ENCODE results near the gene DAW1. TPM values are rescaled to one million over a fixed set of nuclear protein-coding genes. Genes with fewer than 3 reads are reported as not detected.
"Not testable (repeated sequence)": the region's sequence is repeated elsewhere in the genome, so short reads cannot be mapped to it uniquely, and the experiment has no call there.

The DAW1 gene
- total RNA-seq, 2 donors from 2014 or later: not detected

GRCh38 chr2:227890495-227891079 is 19.2 kb downstream of the DAW1 start:
- intact Hi-C loops (cut with DNase I, micrococcal nuclease): no loop called here
- ATAC-seq (peak; percentile 63), DNase-seq (no peak)

GRCh38 chr2:227891673-227892072 is 20.2 kb downstream of the DAW1 start:
- intact Hi-C loops (cut with DNase I, micrococcal nuclease): no loop called here
- no peak for ATAC-seq
- DNase-seq: no peak

- no peak for ATAC-seq
- DNase-seq: no peak
- intact Hi-C loops (cut with DNase I, micrococcal nuclease): no loop called here
Observed at GRCh38 chr2:227903381-227903780, 31.9 kb downstream of the DAW1 start.

GRCh38 chr2:227906991-227907390 is 35.6 kb downstream of the DAW1 start:
- intact Hi-C loops (cut with DNase I, micrococcal nuclease): no loop called here
- DNase-seq: no peak
- no peak for ATAC-seq

- ATAC-seq (no peak), DNase-seq (no peak)
- intact Hi-C loops (cut with DNase I, micrococcal nuclease): no loop called here
Observed at GRCh38 chr2:227908266-227909054, 37.0 kb downstream of the DAW1 start.

- ATAC-seq: no peak
- intact Hi-C loops (cut with DNase I, micrococcal nuclease): no loop called here
- DNase-seq: no peak
Observed at GRCh38 chr2:227914362-227914761, 42.9 kb downstream of the DAW1 start.

GRCh38 chr2:227921648-227922047 is 50.2 kb downstream of the DAW1 start:
- intact Hi-C loops (cut with DNase I, micrococcal nuclease): no loop called here
- DNase-seq (peak in 1 of 2 donors; percentile 6), ATAC-seq (peak; percentile 98)

- ATAC-seq (no peak), DNase-seq (no peak)
- intact Hi-C loops (cut with DNase I, micrococcal nuclease): no loop called here
Observed at GRCh38 chr2:227932001-227932400, 60.6 kb downstream of the DAW1 start.

GRCh38 chr2:227932403-227932802 is 61.0 kb downstream of the DAW1 start:
- ATAC-seq (peak; percentile 61), DNase-seq (no peak)
- intact Hi-C loops (cut with DNase I, micrococcal nuclease): no loop called here

- DNase-seq (no peak), ATAC-seq (no peak)
- intact Hi-C loops (cut with DNase I, micrococcal nuclease): no loop called here
Observed at GRCh38 chr2:227933884-227934283, 62.5 kb downstream of the DAW1 start.

- intact Hi-C loops (cut with DNase I, micrococcal nuclease); DNase-seq; ATAC-seq: not testable (repeated sequence)
Observed at GRCh38 chr2:227936249-227936648, 64.8 kb downstream of the DAW1 start.

- DNase-seq (no peak), ATAC-seq (peak; percentile 52)
- intact Hi-C loops (cut with DNase I, micrococcal nuclease): no loop called here
Observed at GRCh38 chr2:227939271-227940027, 68.0 kb downstream of the DAW1 start.

GRCh38 chr2:227942021-227942420 is 70.6 kb downstream of the DAW1 start:
- DNase-seq (no peak), ATAC-seq (no peak)
- intact Hi-C loops (cut with DNase I, micrococcal nuclease): no loop called here

GRCh38 chr2:227942965-227943364 is 71.5 kb downstream of the DAW1 start:
- intact Hi-C loops (cut with DNase I, micrococcal nuclease): no loop called here
- no peak for ATAC-seq
- DNase-seq: no peak

- ATAC-seq (no peak), DNase-seq (no peak)
Observed at GRCh38 chr2:227960317-227960716, 88.9 kb downstream of the DAW1 start.

GRCh38 chr2:227971619-227972230 is 100.3 kb downstream of the DAW1 start:
- ATAC-seq: no peak

More at GRCh38 chr2:227960317-227960716, 88.9 kb downstream of the DAW1 start:
- intact Hi-C loops (cut with DNase I, micrococcal nuclease): no loop called here

GRCh38 chr2:227973241-227973640 is 101.8 kb downstream of the DAW1 start:
- DNase-seq: no peak
- intact Hi-C loops (cut with DNase I, micrococcal nuclease): no loop called here
- ATAC-seq: no peak

More at GRCh38 chr2:227971619-227972230, 100.3 kb downstream of the DAW1 start:
- intact Hi-C loops (cut with DNase I, micrococcal nuclease): no loop called here
- DNase-seq: no peak
